NCI-H69 (cell line): ENCODE data around the gene HPCAL1.
"Not testable (repeated sequence)": the region's sequence is repeated elsewhere in the genome, so short reads cannot be mapped to it uniquely, and the experiment has no call there.

Experiments used
- DNase-seq: peaks from one replicate; lab custom pipeline; 2025; lab: John Stamatoyannopoulos, UW

HPCAL1 gene

DNA sequence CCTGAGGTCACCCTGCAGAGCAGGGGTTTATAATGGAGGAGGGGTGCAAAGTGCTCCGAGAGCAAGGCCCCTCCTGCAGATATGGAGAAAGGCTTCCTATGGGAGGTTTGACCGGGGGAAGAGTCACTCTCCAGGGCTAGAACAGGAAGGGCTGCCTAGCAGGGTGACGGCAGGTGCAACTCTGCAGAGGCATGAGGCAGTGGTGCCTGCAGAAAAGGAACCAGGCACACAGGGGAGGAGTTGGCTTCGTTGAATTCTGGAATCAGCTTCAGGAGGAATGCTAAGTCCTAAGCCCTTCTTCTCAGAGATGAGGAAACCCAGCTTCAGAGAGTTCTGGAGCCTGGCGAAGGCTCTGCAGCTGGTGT is 17.5 kb upstream of the HPCAL1 start:
- peak; percentile 38 for DNase-seq

DNA sequence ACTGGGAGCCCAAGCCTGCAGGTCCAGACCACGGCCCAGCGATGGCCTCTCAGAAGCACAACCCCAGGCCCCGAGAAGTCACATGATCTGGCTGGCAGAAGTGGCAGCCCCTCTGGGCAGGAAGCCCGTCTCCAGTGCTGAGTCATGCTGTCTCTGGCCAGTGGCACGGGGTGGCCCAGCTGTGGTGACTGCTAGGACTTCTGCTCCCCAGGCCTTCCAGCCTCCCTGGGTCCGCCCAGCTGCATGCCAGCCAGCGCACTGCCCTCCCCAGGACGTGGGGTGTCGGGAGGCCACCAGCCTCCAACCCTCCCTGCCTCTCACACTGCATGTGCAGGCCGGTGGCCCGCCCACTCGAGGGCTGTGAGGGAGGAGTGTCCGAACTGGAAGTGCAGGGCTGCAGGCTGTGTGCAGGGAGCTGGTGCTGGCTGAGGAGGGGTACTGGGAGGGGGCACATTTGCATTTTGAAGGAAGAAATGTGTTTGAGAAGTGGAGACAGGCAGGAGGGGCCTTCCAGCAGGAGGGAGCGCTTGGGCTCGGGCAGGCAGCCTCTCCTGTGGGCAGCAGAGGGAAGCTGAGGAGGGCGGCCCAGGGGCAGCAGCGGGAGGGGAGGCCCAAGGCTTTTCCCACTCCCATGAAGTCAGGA is 17.0 kb upstream of the HPCAL1 start:
- DNase-seq, result peak; percentile 55

DNA sequence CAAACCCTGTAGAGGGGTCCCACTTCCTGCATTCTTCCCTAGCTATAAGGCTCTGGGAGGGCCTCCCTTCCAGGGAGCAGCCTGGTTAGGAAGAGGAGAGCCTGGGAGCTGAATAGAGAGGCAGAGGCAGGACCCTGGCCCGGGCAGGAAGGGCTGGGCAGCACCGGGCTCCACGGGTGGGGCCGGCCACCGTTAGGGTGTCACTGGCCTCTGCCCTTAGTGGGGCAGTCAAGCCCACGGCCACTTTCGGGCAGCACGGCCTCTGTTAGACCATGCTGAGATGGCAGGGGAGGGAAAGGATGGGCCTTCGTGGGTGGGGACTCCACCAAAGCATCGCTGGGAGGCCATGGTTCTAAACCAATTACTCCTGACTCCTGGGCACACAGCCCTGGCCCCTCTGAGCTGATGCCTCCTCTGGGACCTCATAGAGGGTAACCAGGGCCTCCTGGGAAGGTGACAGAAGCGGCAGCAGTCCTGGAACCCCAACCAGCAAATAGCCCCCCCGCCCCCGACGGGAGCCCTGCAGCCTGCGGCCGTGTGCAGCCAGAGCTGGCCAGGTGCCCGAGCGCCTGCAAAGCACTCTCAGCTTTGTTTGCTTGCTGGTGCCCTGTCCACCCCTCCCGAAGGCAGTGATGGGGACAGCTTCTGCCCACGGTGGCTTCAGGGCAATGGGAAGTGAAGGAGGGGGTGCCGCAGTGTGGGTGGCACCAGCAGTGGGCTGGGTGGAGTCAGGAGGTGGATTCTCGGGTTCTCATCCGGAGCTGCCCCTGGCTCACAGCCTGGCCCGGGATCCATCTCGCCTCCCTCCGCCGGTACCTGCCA is 16.3 kb upstream of the HPCAL1 start:
- DNase-seq, result peak; percentile 84

DNA sequence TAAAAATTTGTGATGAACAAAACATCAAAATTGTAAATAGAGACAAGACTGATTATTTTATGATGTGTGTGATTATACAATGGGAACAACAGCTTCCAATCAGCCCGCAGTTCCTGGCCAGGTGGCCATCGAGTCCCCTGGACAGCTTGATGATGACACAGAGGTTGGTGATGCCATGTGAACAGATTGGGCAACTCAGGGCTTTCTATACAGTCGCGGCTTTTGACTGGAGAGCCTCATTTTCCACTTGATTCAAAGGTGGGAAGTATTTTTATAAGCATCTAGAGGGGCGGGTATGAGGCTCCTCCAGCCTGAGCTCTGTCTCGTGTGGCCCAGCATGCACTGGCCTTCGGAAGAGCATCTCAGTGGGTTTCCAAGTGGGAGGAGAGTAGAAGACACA is 14.9 kb upstream of the HPCAL1 start:
- DNase-seq, result no peak

DNA sequence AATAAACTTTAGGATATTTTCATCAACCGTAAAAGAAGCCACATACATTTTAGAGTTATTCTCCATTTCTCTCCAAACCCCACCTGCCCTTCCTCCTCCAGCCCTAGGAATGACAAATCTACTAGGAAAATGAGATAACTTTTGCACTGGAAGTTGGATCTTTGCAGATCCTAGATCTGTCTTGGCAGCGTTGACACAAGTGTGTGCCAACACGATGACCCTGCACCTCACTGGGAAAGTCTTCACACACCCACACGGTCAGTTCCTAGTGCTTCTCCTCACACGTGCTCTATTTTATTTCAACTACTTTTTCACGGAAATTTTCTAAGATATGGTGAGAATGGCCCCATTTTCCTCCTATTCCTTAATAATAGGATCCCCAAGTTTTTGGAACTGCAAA is 14.1 kb upstream of the HPCAL1 start:
- no peak for DNase-seq

DNA sequence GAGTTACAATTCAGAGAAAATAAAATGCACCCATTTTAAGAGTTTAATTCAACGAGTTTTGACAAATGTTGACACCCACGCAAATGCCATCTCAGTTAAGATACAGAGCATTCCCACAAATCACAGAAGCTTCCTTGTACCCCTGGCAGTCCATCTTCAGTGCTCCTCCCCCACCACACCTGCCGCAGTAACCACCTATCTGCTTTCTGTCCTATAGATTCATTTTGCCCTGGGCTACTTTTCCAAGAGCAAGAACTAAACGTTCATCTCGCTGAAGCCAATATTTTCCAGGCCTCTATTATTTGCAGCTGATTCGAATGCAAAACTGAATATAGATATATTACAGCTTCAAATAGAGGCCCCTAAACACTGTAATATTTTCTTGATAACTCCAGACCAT is 13.4 kb upstream of the HPCAL1 start:
- peak; percentile 39 for DNase-seq

DNA sequence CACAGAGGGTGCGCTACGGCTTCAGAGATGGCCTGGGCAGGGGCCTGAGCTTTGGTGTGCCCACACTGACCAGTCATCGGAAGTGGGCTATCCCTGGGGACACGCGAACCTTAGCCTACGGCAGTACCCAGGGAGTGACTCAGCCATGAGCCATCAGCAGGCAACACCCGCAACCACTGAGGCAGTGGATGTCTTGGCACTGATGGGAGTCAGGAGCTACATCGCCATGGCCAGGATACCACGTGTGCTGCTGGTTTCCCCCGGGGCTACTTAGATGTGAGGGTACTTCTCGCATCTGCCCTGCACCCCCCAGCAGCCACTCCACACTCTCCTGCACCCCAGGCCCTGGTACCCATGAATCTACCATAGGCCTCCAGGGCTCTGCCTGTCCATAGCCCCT is 12.8 kb upstream of the HPCAL1 start:
- no peak for DNase-seq

DNA sequence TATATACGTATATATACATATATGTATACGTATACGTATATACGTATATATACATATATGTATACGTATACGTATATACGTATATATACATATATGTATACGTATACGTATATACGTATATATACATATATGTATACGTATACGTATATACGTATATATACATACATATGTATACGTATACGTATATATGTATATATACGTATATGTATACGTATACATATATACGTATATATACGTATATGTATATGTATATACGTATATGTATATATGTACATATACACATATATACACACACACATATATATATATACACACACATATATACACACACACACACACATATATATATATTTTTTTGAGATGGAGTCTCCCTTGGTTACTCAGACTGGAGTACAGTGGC is 11.3 kb upstream of the HPCAL1 start:
- not testable (repeated sequence) for DNase-seq

DNA sequence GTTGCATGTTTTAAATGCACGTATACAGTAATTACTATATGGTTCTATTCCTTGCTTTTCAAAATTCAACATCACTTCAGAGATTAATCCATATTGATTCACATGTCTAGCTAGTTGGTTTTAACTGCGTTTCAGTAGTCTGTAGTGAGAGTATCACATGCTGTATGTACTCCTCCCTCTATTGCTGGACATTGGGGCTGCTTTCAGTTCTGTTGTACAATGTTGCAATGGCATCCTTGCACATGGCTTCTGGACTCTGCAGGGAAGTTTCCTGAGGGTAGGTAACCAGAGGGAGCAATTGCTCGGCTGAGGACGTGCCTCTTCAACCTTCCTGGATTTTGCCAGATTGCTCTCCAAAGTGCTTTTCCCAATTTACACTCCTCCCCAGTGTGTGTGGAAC is 10.7 kb upstream of the HPCAL1 start:
- no peak for DNase-seq

DNA sequence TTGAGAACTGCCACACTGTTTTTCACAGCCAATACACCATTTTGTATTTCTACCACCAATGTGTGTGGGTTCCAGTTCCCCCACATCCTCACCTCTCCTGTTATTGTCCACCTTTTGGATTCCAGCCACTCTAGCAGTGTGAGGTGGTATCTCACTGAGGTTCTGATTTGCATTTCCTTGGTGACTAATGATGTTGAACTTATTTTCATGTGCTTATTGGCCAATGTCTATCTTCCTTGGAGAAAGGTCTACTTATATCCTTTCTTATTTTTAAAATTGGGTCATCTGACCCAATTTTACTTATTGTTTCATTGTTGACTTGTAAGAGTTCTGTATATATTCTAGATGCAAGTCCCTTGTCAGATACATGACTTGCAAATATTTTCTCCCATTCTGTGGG is 9.1 kb upstream of the HPCAL1 start:
- DNase-seq, result no peak

DNA sequence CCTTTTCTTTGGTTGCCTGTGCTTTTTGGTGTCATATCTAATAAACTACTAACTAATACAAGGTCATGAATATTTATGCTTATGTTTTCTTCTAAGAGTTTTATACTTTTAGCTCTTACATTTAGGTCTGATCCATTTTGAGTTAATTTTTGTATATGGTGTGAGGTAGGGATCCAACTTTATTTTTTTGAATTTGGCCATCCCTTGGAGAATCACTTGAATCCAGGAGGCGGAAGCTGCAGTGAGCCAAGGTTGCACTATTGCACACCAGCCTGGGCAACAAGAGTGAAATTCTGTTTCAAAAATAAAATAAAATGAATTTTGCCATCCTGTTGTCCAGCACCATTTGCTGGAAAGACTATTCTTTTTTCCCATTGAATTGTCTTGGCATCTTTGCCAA is 8.6 kb upstream of the HPCAL1 start:
- no peak for DNase-seq

DNA sequence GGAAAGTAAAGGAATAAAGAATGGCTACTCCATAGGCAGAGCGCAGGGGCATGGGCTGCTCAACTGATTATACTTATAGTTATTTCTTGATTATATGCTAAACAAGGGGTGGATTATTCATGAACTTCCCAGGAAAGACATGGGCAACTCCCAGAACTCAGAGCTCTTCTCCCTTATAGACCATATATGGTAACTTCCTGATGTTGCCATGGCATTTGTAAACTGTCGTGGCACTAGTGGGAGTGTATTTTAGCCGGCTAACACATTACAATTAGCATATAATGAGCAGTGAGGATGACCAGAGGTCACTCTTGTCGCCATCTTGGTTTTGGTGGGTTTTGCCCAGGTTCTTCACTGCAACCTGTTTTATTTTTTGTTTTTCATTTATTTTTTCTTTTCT is 7.1 kb upstream of the HPCAL1 start:
- not testable (repeated sequence) for DNase-seq

DNA sequence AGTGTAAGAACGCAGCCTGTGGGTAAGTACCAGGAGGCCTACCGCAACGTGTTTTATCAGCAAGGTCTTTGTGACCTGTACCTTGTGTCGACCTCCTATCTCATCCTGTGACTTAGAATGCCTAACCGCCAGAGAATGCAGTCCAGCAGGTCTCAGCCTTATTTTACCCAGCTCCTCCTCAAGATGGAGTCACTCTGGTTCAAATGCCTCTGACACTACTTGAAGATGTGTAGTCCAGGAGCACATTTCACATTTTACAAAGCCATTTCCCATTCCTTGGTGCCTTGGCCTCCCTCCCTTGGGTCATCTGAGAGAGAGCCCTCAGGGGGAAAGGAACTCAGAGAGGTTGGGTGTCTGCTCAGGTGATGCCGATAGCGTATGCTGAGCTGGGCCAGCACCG is 6.6 kb upstream of the HPCAL1 start:
- DNase-seq, result no peak

DNA sequence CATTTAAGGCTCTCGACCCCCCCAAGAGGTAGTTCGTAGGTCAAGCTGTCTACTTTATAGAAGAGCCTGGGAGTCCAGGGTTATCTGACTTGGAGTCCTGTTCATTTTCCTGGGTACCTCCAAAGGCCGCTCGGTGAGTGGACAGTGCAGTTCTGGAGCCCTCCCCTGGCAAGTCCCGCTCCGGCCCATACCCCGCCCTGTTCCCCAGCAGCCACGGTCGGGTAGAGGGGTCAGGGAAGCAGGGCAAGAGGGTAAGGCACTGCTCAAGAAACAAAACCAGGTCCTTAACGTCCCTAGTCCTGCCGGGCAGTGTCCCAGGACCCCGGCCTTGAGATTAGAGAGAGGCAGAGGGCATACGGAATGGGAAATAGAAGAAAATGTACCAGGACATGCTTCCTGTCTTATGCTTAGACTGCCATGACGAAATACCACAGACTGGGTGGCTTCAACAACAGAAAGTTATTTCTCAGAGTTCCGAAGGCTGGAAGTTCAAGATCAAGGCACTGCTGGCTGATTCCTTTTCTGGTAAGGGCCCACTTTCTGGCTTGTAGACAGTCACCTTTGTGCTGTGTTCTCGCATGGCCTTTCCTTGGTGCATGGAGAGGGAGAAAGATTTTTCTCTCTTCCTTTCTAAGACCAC is 5.4 kb upstream of the HPCAL1 start:
- DNase-seq, result no peak

DNA sequence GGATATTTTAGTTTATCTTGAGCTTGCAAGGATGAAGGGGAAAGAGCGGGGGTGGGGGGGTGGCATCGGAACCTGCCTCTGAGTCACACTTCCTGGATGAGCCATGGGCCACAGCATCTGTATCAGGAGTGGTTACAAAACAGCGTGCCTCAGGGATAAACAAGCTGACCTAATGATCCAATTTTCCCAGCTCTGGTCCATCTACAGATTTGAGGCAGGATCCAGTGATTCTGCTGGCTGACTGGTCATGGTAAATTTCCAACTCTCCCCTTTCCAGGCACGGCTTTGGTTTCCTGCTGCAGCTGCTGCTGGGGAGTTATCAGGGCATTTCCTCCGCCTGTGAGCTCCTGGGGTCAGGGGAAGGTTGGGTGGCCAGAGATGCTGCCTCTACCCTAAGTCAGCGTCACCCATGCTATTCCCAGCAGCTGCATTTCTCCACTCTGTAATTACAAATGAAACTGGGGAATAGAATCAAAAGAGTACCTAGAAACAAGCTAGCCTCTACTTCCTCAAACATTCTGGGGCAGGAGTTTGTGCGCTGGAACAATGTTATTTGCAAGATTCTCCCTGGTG is 4.7 kb upstream of the HPCAL1 start:
- no peak for DNase-seq

DNA sequence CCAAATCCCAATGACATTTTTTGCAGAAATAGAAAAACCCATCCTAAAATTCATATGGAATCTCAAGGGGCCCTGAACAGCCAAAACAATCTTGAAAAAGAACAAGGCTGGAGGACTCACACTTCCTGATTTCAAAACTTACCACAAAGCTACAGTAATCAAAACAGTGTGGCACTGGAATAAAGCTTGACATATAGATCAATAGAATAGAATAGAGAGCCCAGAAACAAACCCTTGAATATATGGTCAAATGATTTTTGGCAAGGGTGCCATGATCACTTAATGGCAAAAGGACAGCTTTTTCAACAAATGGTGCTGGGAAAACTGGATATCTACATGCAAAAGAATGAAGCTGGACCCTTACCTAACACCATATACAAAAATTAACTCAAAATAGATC is 3.9 kb upstream of the HPCAL1 start:
- not testable (repeated sequence) for DNase-seq

DNA sequence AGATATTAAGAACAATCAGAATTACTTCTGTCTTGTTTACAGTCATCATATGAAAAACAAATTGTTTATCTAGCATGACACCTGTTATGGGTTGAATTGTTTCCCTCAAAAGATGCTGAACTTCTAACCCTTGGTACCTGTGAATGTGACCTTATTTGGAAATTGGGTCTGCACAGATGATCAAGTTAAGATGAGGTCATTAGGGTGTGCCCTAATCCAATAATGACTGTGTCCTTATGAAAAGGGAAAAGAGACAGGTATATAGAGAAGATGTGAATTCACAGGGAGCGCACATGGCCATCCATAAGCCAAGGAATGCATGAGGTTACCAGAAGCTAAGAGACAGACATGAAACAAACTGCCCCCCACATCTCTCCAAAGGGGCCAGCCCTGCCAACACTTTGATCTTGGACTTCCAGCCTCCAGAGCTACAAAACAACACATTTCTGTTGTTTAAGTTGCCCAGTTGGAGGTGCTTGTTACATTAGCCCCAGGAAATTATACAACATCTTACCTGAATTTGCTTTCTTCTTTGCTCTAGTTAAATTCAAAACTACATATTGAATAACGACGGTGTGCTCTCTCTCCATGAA is 2.3 kb upstream of the HPCAL1 start:
- no peak for DNase-seq

DNA sequence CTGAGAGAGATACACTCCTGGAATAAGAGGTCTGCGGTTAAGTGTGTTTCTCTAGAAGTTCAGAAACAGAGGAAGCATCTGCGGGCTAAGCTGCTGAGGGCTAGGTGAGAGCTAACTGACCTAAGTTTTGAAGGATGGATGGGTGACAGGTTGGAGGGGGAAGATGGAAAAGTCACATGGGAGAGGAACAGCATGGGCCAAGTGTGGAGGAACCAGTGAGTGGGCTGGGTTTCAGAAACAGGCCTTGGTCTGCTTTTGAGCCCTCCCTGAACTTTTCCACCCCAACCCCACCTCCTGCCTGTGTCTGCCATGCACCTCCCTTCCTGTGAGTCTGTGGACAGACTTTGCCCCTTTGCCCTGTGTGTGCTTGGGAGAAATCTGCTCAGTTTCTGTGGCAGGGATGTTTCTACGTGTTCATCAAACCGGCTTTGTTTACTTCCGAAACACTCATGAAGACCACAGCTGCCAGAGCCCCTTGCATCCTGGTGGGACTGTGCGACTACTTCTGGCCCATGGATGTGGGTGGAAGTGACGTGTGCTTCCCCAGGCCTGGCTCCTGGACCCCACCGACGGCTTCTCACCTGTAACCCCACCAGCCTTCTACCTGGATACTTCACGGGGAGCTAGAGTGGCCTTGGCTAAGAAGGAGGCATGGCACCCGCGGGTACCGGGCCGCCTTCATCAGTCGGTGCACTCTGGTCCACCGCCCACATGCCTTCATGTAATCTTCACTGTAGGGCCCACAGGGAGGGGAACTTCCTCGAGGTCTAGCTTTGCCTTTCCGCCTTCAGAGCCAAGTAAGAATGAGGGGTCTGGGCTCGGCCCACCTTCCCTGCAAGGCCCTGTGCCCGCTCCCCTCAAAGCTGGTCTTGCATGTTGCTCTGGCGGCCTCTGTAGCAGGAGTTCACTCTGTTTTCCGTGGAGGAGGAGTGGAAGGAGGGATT is 1.4 kb upstream of the HPCAL1 start:
- DNase-seq, result no peak

DNA sequence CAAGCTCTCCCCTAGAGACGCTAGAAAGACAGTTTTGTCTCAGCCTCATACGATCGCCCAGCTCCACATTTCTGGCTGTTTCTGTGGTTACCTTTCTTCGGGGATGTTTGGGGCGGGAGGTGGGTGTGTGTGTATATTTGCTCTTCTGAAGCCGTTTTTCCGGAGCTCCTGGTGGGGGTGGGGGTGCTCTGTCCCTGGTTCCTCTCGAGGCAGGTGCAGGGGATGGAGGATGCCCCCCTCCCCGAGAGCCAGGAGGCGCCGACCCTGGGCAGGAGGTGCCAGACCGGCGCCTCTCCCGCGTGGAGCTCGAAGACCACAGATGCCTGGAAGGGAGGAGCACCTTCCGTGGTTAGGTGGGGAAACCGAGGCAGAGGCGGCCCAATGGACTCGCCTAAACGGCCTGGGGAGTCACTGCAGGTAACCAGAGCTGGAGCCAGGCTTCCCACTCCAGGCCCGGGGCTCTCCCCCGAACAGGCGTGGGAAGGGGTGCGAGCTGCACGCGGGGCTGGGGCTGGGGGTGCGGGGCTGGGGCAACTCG is 694 bp upstream of the HPCAL1 start:
- peak; percentile 19 for DNase-seq

DNA sequence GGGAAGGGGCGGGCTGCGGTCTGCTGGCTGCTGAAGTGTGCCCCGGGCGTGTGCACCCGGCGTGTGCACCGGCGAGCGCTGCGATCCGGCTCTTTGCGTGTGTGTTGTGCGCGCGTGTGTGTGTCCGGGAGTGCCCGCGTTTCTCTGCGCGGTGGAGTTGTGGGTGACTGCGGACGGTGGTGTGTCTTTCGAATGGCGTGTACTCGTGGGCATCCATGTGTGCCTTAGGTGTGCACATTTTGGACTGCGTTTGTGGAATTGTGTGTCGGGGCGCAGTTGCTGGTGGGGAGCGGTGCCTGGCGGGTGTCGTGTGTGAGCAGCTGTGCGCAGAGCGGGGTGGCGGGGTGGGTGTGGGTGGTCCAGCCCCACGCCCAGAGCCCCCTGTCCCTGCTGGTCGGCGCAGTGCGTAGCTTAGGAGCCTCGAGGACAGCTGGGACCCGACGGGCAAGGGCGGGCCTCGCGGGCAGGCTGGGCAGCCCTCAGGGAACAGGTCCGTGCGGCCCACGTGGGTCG is 533 bp downstream of the HPCAL1 start:
- DNase-seq, result no peak
